OCI-LY7 (cell line): ENCODE measurements around the gene FRMPD1. TPM values are rescaled to one million over a fixed set of nuclear protein-coding genes. Genes with fewer than 3 reads are reported as not detected.

Source experiments
- BruUV-seq: library from RNA; stranded (reverse); fragments of 400-500 nt; replicated peaks from 2 replicates; lab custom pipeline; 2021; lab: Mats Ljungman, UMichigan
- CTCF ChIA-PET: fragments of 300-600 bp; sonication (Branson Sonifier 250); formaldehyde crosslinking; loops from one replicate; lab custom pipeline; 2022; ENCODE audit warnings: antibody characterized with exemption; ENCODE audit not compliant: unreplicated experiment; lab: Charles Lee
- POLR2A ChIA-PET: fragments of 300-600 bp; sonication (Branson Sonifier 250); formaldehyde crosslinking; loops from one replicate; lab custom pipeline; 2022; ENCODE audit warnings: antibody characterized with exemption; lab: Charles Lee
- DNase-seq: peaks from one replicate; pipeline ENCODE4 v3.0.0-alpha.2; 2015; ENCODE audit warnings: low spot score
- H2AFZ ChIP-seq: fragments of 200-600 bp; sonication (generic), shearing (Covaris generic); 2 replicates; pipeline ENCODE4 v1.6.1; 2014; ENCODE audit warnings: mild to moderate bottlenecking, antibody characterized with exemption, low read length, moderate library complexity
- H3K27ac ChIP-seq: fragments of 200-600 bp; sonication (generic); 2 replicates; pipeline ENCODE4 v1.5.1; 2014; ENCODE audit warnings: mixed run types, low read depth, mild to moderate bottlenecking, moderate library complexity, low read length, inconsistent platforms; ENCODE audit not compliant: poor library complexity, severe bottlenecking
- H3K36me3 ChIP-seq: fragments of 200-600 bp; sonication (generic); 2 replicates; pipeline ENCODE4 v1.6.1; 2014; ENCODE audit warnings: mild to moderate bottlenecking, antibody characterized with exemption, low read length, moderate library complexity, mixed read lengths; ENCODE audit not compliant: insufficient read depth
- H3K4me1 ChIP-seq: fragments of 200-600 bp; sonication (generic); 2 replicates; pipeline ENCODE4 v1.5.1; 2014; ENCODE audit warnings: mild to moderate bottlenecking, low read length; ENCODE audit not compliant: insufficient read depth, poor library complexity, severe bottlenecking
- H3K4me2 ChIP-seq: fragments of 200-600 bp; sonication (generic); 2 replicates; pipeline ENCODE4 v1.6.1; 2014; ENCODE audit warnings: mild to moderate bottlenecking, low read length
- H3K4me3 ChIP-seq: fragments of 200-600 bp; sonication (generic); 2 replicates; pipeline ENCODE4 v1.5.1; 2014; ENCODE audit warnings: mild to moderate bottlenecking, low read depth, low read length; ENCODE audit not compliant: poor library complexity, severe bottlenecking
- H3K79me2 ChIP-seq: fragments of 200-600 bp; sonication (generic); 2 replicates; pipeline ENCODE4 v1.6.1; 2016; ENCODE audit warnings: low read depth, mild to moderate bottlenecking, low read length, moderate library complexity, mixed read lengths; ENCODE audit not compliant: insufficient read depth
- H3K9me2 ChIP-seq: fragments of 200-600 bp; sonication (generic); 2 replicates; pipeline ENCODE4 v1.6.1; 2016; ENCODE audit warnings: mild to moderate bottlenecking, low read length, mixed read lengths; ENCODE audit not compliant: insufficient read depth
- H3K9me3 ChIP-seq: fragments of 200-600 bp; sonication (generic); 2 replicates; pipeline ENCODE4 v1.6.1; 2014; ENCODE audit warnings: mild to moderate bottlenecking, mixed run types, low read length, mixed read lengths
- H4K20me1 ChIP-seq: fragments of 200-600 bp; sonication (generic); 2 replicates; pipeline ENCODE4 v1.6.1; 2014; ENCODE audit warnings: mild to moderate bottlenecking, antibody characterized with exemption, low read length, moderate library complexity, mixed read lengths; ENCODE audit not compliant: insufficient read depth
- CTCF ChIP-seq: fragments of 200-600 bp; sonication (generic); conservative IDR thresholded peaks from 2 replicates; pipeline ENCODE4 v1.5.1; 2014; ENCODE audit warnings: mild to moderate bottlenecking, antibody characterized with exemption, low read length, moderate library complexity, mixed read lengths
- EZH2phosphoT487 ChIP-seq: fragments of 200-600 bp; sonication (generic); IDR thresholded peaks from 2 replicates; pipeline ENCODE4 v1.6.1; 2018; ENCODE audit warnings: low read depth, borderline replicate concordance, mild to moderate bottlenecking, mixed run types, antibody characterized with exemption, low read length, moderate library complexity, mixed read lengths
- intact Hi-C: fragments of 100-400 bp; cut with micrococcal nuclease; formaldehyde crosslinking; loops from one replicate; pipeline ENCODE4 v1.10.0; 2022; ENCODE audit not compliant: unreplicated experiment
- total RNA-seq, 2 experiments: library from RNA; depleted of rRNA in 1 of 2; stranded (reverse); fragments of >200 nt in 1 of 2; shearing (Covaris generic) in 1 of 2; gene quantifications; 2 replicates each; pipeline ENCODE4 v1.2.3, GENCODE V29; 2014 to 2022

FRMPD1 gene
- total RNA-seq, 2 experiments from 2014 or later, result not detected

- Histone ChIP-seq H3K4me2 (no peak overlapping the region), H3K9me2 (no peaks in the 10 kb centered on the region), H3K27ac (no peak overlapping the region), H3K9me3 (no peaks in the 10 kb centered on the region), H3K4me1 (no peaks in the 10 kb centered on the region), H3K4me3 (no peak overlapping the region), H3K36me3 (no peaks in the 10 kb centered on the region), H3K79me2 (no peaks in the 10 kb centered on the region), H2AFZ (no peak overlapping the region), H4K20me1 (no peaks in the 10 kb centered on the region)
- intact Hi-C loops, result no loop called here
- DNase-seq, result no peak
- TF ChIP-seq EZH2phosphoT487 (no peak), CTCF (no peak)
- ChIA-PET POLR2A (interaction anchor here (0.6 to 1.1 kb wide), 2 partner anchors 17 to 108 kb away, joined by 3 to 4 read pairs; no protein-coding TSS in a partner anchor), CTCF (no interaction called here)
- no TSS peak for BruUV-seq
Observed at GRCh38 chr9:37732086-37732741, 81.5 kb downstream of the FRMPD1 start.

DNA sequence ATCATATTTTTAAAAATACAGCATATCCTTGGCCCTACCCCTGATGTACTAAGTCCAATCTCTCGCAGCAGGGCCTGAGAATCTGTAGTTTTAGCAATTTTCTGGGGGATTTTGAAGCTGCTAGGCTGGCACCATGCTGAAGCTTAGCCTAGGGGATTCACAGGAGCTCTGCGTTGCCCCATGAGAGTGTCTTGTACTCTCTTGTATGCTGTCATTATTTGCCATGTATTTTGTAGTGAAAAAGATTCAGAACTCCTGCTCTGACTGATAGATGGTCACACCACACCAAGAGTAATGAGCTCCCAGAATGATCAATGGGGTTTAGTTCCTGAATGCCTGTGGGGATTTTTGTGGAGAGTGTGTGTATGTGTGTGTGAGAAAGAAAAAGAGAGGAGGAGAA lies 82.2 kb downstream of the FRMPD1 start:
- Histone ChIP-seq H4K20me1 (no peaks in the 10 kb centered on the region), H3K4me3 (no peak overlapping the region), H3K27ac (no peak overlapping the region), H3K9me2 (no peaks in the 10 kb centered on the region), H3K36me3 (no peaks in the 10 kb centered on the region), H3K79me2 (no peaks in the 10 kb centered on the region), H3K9me3 (no peaks in the 10 kb centered on the region), H3K4me1 (no peaks in the 10 kb centered on the region), H2AFZ (no peak overlapping the region), H3K4me2 (no peak overlapping the region)
- no TSS peak for BruUV-seq
- no peak for DNase-seq
- POLR2A ChIA-PET, result interaction anchor here (0.5 to 1.1 kb wide), 3 partner anchors 17 to 108 kb away, joined by 3 to 4 read pairs (median 4); no protein-coding TSS in a partner anchor
- intact Hi-C loops, result no loop called here
- CTCF ChIA-PET, result no interaction called here
- TF ChIP-seq CTCF, result no peak
- no peak for TF ChIP-seq EZH2phosphoT487

DNA sequence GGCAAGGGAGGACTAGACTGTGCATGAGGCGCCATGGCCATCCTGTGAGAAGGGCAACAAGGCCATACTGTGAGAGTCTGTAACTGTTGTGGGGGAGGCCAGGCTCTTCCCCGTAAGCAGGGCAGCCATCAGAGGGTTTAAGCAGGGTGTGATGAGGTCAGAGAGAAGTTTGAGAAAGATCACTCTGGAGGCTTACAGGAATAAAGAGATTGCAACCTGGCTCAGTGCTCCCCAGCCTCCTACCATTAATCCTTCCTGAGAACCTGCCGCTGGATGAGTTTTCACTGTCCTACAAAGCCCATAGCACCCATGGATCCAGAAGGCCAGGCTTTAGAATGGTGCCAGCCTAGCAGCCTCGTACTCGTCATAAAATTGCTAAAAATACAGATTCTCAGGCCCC lies 88.5 kb downstream of the FRMPD1 start:
- CTCF ChIA-PET, result no interaction called here
- no peaks in the 10 kb centered on the region for H4K20me1 ChIP-seq
- BruUV-seq, result no TSS peak
- H3K4me3 ChIP-seq, result no peak overlapping the region
- no peak overlapping the region for H3K4me2 ChIP-seq
- no peaks in the 10 kb centered on the region for H3K36me3 ChIP-seq
- H3K27ac ChIP-seq, result no peak overlapping the region
- intact Hi-C loops, result no loop called here
- H3K4me1 ChIP-seq, result no peaks in the 10 kb centered on the region
- no peaks in the 10 kb centered on the region for H3K79me2 ChIP-seq
- no peak for DNase-seq
- no peaks in the 10 kb centered on the region for H3K9me3 ChIP-seq
- no peak overlapping the region for H2AFZ ChIP-seq
- POLR2A ChIA-PET, result no interaction called here
- no peak for TF ChIP-seq EZH2phosphoT487
- TF ChIP-seq CTCF, result no peak
- H3K9me2 ChIP-seq, result no peaks in the 10 kb centered on the region
